HEK293T (cell line): ENCODE data around the gene AAK1.

Experiments used
- CTCF ChIA-PET: fragments of 350-600 bp; formaldehyde crosslinking; extraction: SDS; loops from one replicate; lab custom pipeline; 2021; ENCODE audit warnings: antibody characterized with exemption, inconsistent platforms; lab: Yijun Ruan, JAX
- POLR2A ChIA-PET: fragments of 350-600 bp; formaldehyde crosslinking; extraction: SDS; loops from one replicate; lab custom pipeline; 2020; ENCODE audit warnings: antibody characterized with exemption, inconsistent platforms; lab: Yijun Ruan, JAX
- DNase-seq: peaks from one replicate; pipeline ENCODE4 v3.0.0; 2012; ENCODE audit warnings: mixed read lengths; ENCODE audit errors: extremely low spot score
- ARNT ChIP-seq: fragments of 450-650 bp; IDR thresholded peaks from 2 replicates; pipeline ENCODE4 v1.6.1; 2017; ENCODE audit warnings: mild to moderate bottlenecking
- BHLHE40 ChIP-seq: fragments of 450-650 bp; IDR thresholded peaks from 2 replicates; pipeline ENCODE4 v1.6.1; 2016; ENCODE audit warnings: mild to moderate bottlenecking, moderate library complexity, borderline replicate concordance
- CTBP1 ChIP-seq: fragments of 450-650 bp; IDR thresholded peaks from 2 replicates; pipeline ENCODE4 v1.6.1; 2016; ENCODE audit warnings: borderline replicate concordance
- ELF4 ChIP-seq: fragments of 450-650 bp; IDR thresholded peaks from 2 replicates; pipeline ENCODE4 v1.6.1; 2017; ENCODE audit warnings: antibody characterized with exemption
- FOXA1 ChIP-seq: fragments of 450-650 bp; IDR thresholded peaks from 2 replicates; pipeline ENCODE4 v1.6.1; 2016; ENCODE audit warnings: mild to moderate bottlenecking
- FOXK2 ChIP-seq: fragments of 450-650 bp; IDR thresholded peaks from 2 replicates; pipeline ENCODE4 v1.6.1; 2016; ENCODE audit warnings: mild to moderate bottlenecking
- FOXM1 ChIP-seq: fragments of 450-650 bp; IDR thresholded peaks from 2 replicates; pipeline ENCODE4 v1.6.1; 2017; ENCODE audit warnings: mild to moderate bottlenecking, borderline replicate concordance
- HDGF ChIP-seq: fragments of 450-650 bp; IDR thresholded peaks from 2 replicates; pipeline ENCODE4 v1.6.1; 2017; ENCODE audit warnings: antibody characterized with exemption, borderline replicate concordance
- L3MBTL2 ChIP-seq: fragments of 450-650 bp; conservative IDR thresholded peaks from 2 replicates; pipeline ENCODE4 v1.6.1; 2016; ENCODE audit warnings: mild to moderate bottlenecking
- LEF1 ChIP-seq: fragments of 450-650 bp; IDR thresholded peaks from 2 replicates; pipeline ENCODE4 v1.6.1; 2017; ENCODE audit warnings: mild to moderate bottlenecking, borderline replicate concordance
- NFRKB ChIP-seq: fragments of 450-650 bp; IDR thresholded peaks from 2 replicates; pipeline ENCODE4 v1.6.1; 2016; ENCODE audit warnings: mild to moderate bottlenecking, moderate library complexity
- PKNOX1 ChIP-seq: fragments of 450-650 bp; IDR thresholded peaks from 2 replicates; pipeline ENCODE4 v1.6.1; 2016
- SP1 ChIP-seq: fragments of 450-650 bp; IDR thresholded peaks from 2 replicates; pipeline ENCODE4 v1.6.1; 2017
- SUZ12 ChIP-seq: fragments of 450-650 bp; IDR thresholded peaks from 2 replicates; pipeline ENCODE4 v1.6.1; 2016; ENCODE audit warnings: mild to moderate bottlenecking
- TARDBP ChIP-seq: fragments of 450-650 bp; IDR thresholded peaks from 2 replicates; pipeline ENCODE4 v1.6.1; 2016
- ZNF384 ChIP-seq: fragments of 450-650 bp; IDR thresholded peaks from 2 replicates; pipeline ENCODE4 v1.6.1; 2016

The AAK1 gene

GRCh38 chr2:69601179-69601612, 42.3 kb downstream of the AAK1 start:
- TF ChIP-seq PKNOX1 (no peak), HDGF (no peak), FOXA1 (no peak)
- POLR2A ChIA-PET = no interaction called here
- CTCF ChIA-PET = no interaction called here
- DNase-seq = no peak

GRCh38 chr2:69600425-69600824, 43.1 kb downstream of the AAK1 start:
- DNase-seq = no peak
- ChIA-PET CTCF (interaction anchor here (0.6 kb wide), 1 partner anchor 36 kb away, joined by 3 read pairs; no protein-coding TSS in a partner anchor), POLR2A (no interaction called here)
- TF ChIP-seq HDGF = no peak
- no peak for TF ChIP-seq LEF1
- no peak for TF ChIP-seq ELF4
- no peak for TF ChIP-seq SUZ12
- TF ChIP-seq SP1 = no peak
- no peak for TF ChIP-seq CTBP1
- TF ChIP-seq NFRKB = no peak
- TF ChIP-seq ZNF384 = no peak
- TF ChIP-seq TARDBP = no peak
- no peak for TF ChIP-seq BHLHE40
- no peak for TF ChIP-seq FOXA1
- TF ChIP-seq L3MBTL2 = no peak

- DNase-seq = no peak
- ChIA-PET POLR2A (no interaction called here), CTCF (no interaction called here)
- TF ChIP-seq HDGF = no peak
- TF ChIP-seq NFRKB = no peak
- TF ChIP-seq CTBP1 = no peak
- TF ChIP-seq ELF4 = no peak
Observed at GRCh38 chr2:69597843-69598610, 45.5 kb downstream of the AAK1 start.

GRCh38 chr2:69597105-69597504, 46.4 kb downstream of the AAK1 start:
- POLR2A ChIA-PET = no interaction called here
- CTCF ChIA-PET = no interaction called here
- no peak for TF ChIP-seq SUZ12
- TF ChIP-seq HDGF = no peak
- TF ChIP-seq L3MBTL2 = no peak
- no peak for TF ChIP-seq ELF4
- no peak for TF ChIP-seq FOXM1
- no peak for TF ChIP-seq ZNF384
- no peak for TF ChIP-seq NFRKB
- TF ChIP-seq FOXA1 = no peak
- no peak for TF ChIP-seq ARNT
- TF ChIP-seq CTBP1 = no peak
- no peak for TF ChIP-seq SP1
- TF ChIP-seq FOXK2 = no peak
- TF ChIP-seq BHLHE40 = no peak
- TF ChIP-seq TARDBP = no peak
- no peak for TF ChIP-seq LEF1
- TF ChIP-seq PKNOX1 = no peak

GRCh38 chr2:69594341-69594740, 49.2 kb downstream of the AAK1 start:
- POLR2A ChIA-PET = no interaction called here
- CTCF ChIA-PET = no interaction called here
- DNase-seq = no peak
- no peak for TF ChIP-seq TARDBP
- no peak for TF ChIP-seq CTBP1
- no peak for TF ChIP-seq SUZ12
- TF ChIP-seq NFRKB = no peak
- TF ChIP-seq ZNF384 = no peak
- no peak for TF ChIP-seq FOXK2
- no peak for TF ChIP-seq HDGF
- TF ChIP-seq BHLHE40 = no peak
- TF ChIP-seq PKNOX1 = no peak
- TF ChIP-seq FOXM1 = no peak
- TF ChIP-seq FOXA1 = no peak
- TF ChIP-seq L3MBTL2 = no peak
- TF ChIP-seq ELF4 = no peak
- TF ChIP-seq SP1 = no peak
- TF ChIP-seq ARNT = no peak

More at GRCh38 chr2:69597105-69597504, 46.4 kb downstream of the AAK1 start:
- no peak for DNase-seq

GRCh38 chr2:69592511-69592910, 51.0 kb downstream of the AAK1 start:
- ChIA-PET POLR2A (no interaction called here), CTCF (no interaction called here)
- no peak for TF ChIP-seq FOXA1
- TF ChIP-seq TARDBP = no peak
- TF ChIP-seq BHLHE40 = no peak
- no peak for TF ChIP-seq SUZ12
- TF ChIP-seq L3MBTL2 = no peak
- TF ChIP-seq LEF1 = no peak

More at GRCh38 chr2:69592511-69592910, 51.0 kb downstream of the AAK1 start:
- DNase-seq = no peak
